Panc1 (cell line): Measurements from ENCODE around the gene SLC2A14.
"Not testable (repeated sequence)": the region's sequence is repeated elsewhere in the genome, so short reads cannot be mapped to it uniquely, and the experiment has no call there.

Source experiments
- CTCF ChIP-seq: fragments of 450-650 bp; IDR thresholded peaks from 2 replicates; pipeline ENCODE4 v1.5.1; 2017; ENCODE audit warnings: mild to moderate bottlenecking
- POLR2AphosphoS5 ChIP-seq: IDR thresholded peaks from 2 replicates; pipeline ENCODE4 v1.6.1; 2012; ENCODE audit warnings: mild to moderate bottlenecking, low read depth, low read length, moderate library complexity
- REST ChIP-seq, 2 experiments: IDR thresholded peaks; 2 replicates each; pipeline ENCODE4 v1.6.1; 2011 to 2012; ENCODE audit warnings: low read depth in 2 of 2, control low read depth in 1 of 2, low read length in 1 of 2, mild to moderate bottlenecking in 1 of 2, moderate library complexity in 1 of 2; ENCODE audit not compliant: insufficient read depth in 1 of 2
- SIN3A ChIP-seq: IDR thresholded peaks from 2 replicates; pipeline ENCODE4 v1.6.1; 2012; ENCODE audit warnings: low read depth, mild to moderate bottlenecking, low read length, moderate library complexity, borderline replicate concordance; ENCODE audit not compliant: insufficient read depth
- TCF7L2 ChIP-seq: IDR thresholded peaks from 2 replicates; pipeline ENCODE4 v1.6.1; 2011; ENCODE audit warnings: mild to moderate bottlenecking, low read depth, low read length, inconsistent platforms

GRCh38 chr12:7851622-7852081 is 21.1 kb downstream of the SLC2A14 start:
- TF ChIP-seq CTCF; POLR2AphosphoS5; TCF7L2; REST (IDR thresholded peaks at IDR 0.05; ENCODE audit: insufficient read depth in 1 of 2, low read depth in 2 of 2, low read length in 1 of 2); SIN3A: not testable (repeated sequence)
